ENCODE results near the gene ZNF646.

The ZNF646 gene

GRCh38 chr16:31063843-31064611 is 10.2 kb upstream of the ZNF646 start:
- DNase-seq: no peak

DNA sequence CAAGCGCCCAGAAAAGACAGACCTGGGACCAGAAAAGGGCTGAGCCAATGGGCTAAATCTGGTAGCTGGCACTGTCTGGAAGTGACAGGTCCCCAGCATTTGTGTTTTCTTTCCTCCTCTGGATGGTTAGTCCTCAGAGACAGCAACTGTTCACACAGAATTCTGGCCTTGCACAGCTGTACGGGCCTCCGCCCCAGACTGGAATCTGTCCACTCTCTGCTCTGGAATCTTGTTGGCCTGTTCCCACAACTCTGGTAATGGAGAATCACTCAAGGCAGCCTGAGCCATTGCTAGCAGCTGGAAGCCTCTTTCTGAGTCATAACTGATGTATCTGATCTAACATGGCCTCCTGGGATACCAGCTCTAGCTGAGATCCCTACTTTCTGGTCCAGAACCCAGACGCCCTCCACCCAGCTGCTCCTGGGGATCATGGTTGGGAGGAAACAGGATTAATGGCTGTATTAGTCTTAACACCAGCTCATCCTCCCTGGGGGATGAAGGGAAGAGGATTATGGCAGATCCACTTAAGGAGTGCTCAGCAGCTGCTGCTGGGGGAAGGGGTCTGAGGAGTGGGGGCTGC is 9.2 kb upstream of the ZNF646 start:
- peak in 1 of 2 experiments; percentile 20 for DNase-seq

- DNase-seq: no peak
These were observed 6.9 kb upstream of the ZNF646 start for GRCh38 chr16:31067342-31067741.

- peak in 1 of 2 experiments; percentile 15 for DNase-seq
These were observed 2.4 kb upstream of the ZNF646 start for GRCh38 chr16:31071861-31072260.

DNA sequence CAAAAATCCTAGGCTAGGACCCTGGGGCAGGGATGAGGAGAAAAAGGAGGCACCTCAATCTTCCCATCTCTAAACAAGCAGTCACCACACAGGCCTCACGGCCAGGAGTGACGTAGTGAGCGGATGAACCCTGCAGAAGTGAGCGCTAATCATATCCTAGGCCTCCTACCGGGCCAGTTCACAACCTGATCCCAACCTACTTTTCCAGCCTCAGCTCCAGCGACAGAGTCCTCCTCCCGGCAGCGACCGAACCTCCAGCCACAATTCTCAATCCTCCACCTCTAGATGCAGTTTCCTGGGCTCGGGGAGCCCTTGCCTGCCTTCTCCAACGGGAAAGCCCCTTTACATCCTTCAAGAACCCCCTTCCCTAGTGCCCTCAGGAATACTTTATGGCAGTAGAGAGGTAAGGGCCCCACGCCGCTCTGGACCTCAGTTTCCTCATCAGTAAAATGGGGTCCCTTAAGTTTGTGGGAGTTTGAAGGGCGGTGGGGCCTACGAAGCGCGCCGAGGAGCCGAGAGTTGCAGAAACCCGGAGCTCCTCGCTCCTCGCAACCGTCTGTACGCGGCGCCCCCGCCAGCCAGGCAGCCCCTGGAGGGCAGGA is 1.6 kb upstream of the ZNF646 start:
- peak; percentile 59 for DNase-seq

DNA sequence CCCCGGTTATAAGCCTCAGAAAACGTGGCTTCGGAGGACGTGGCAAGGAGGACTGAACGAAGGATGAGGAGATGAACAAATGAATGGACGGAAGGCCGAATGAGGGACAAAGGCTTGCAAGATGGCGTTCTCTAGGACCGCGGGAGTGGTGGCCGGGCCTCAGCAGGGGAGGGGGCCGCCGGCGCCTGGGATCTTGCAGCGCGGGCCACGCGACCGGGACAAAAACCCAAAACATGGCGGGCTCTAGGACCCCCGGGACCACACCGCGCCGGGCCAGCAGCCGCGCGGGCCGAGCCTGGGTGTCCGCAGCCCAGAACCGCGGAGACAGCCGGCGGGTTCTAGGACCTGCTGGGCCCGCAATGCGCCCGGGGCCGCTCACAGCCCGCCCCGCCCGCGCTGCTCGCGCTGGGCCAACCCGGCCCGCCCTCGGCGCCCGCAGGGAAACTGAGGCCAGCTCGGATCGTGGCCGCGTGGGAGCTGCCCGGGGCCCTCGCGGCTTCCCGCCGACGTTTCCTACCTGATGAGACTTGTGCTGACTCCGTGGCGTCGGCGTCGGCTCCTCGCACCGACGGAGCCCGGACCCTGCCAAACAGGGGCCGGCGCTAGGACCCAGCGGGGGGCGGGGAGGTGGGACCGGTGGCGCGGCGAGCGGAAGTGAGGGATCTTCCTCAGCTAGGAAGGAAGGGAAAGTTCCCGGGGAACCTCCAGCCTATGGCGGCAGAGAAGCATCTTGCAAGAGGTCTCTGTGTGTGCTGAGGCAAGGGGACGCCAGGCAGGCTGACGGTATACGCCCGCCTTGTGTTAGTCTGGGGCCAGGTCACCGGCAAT is 866 bp upstream of the ZNF646 start:
- DNase-seq: peak; percentile 93 to 94

GRCh38 chr16:31074814-31075183 is 577 bp downstream of the ZNF646 start:
- no peak for DNase-seq

DNA sequence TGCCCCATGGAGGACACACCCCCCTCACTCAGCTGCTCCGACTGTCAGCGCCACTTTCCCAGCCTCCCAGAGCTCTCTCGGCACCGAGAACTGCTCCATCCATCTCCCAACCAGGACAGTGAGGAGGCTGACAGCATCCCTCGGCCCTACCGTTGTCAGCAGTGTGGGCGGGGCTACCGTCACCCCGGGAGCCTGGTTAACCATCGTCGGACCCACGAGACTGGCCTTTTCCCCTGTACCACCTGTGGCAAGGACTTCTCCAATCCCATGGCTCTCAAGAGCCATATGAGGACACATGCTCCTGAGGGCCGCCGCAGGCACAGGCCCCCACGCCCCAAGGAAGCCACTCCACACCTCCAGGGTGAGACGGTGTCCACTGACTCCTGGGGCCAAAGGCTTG is 2.1 kb downstream of the ZNF646 start:
- DNase-seq: no peak

GRCh38 chr16:31077024-31077423 is 2.8 kb downstream of the ZNF646 start:
- no peak for DNase-seq

GRCh38 chr16:31077592-31078396 is 3.6 kb downstream of the ZNF646 start:
- DNase-seq: no peak

GRCh38 chr16:31078597-31079341 is 4.5 kb downstream of the ZNF646 start:
- DNase-seq: no peak

DNA sequence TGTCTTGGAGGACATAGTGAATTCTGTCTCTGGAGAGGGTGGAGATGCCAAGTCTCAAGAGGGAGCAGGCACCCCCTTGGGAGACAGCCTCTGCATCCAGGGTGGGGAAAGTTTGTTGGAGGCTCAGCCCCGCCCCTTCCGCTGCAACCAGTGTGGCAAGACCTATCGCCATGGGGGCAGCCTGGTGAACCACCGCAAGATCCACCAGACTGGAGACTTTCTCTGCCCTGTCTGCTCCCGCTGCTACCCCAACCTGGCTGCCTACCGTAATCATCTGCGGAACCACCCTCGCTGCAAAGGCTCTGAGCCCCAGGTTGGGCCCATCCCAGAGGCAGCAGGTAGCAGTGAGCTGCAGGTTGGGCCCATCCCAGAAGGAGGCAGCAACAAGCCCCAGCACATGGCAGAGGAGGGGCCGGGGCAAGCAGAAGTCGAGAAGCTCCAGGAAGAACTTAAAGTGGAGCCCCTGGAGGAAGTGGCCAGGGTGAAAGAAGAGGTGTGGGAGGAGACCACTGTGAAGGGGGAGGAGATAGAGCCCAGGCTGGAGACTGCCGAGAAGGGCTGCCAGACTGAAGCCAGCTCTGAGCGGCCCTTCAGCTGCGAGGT is 5.2 kb downstream of the ZNF646 start:
- no peak for DNase-seq

- no peak for DNase-seq
These were observed 5.9 kb downstream of the ZNF646 start for GRCh38 chr16:31080035-31080629.

DNA sequence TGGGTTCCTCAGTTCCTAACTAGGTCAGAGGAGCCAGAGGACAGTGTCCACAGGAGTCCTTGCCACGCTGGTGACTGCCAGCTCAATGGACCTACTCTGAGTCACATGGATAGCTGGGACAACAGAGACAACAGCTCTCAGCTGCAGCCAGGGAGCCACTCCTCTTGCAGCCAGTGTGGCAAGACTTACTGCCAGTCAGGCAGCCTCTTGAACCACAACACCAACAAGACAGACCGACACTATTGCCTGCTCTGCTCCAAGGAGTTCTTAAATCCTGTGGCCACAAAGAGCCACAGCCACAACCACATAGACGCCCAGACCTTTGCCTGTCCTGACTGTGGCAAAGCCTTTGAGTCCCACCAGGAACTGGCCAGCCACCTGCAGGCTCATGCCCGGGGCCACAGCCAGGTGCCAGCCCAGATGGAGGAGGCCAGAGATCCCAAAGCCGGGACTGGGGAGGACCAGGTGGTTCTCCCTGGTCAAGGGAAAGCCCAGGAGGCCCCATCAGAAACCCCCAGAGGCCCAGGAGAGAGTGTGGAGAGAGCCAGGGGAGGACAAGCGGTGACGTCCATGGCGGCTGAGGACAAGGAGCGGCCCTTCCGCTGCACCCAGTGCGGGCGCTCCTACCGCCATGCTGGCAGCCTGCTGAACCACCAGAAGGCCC is 6.7 kb downstream of the ZNF646 start:
- no peak for DNase-seq

DNA sequence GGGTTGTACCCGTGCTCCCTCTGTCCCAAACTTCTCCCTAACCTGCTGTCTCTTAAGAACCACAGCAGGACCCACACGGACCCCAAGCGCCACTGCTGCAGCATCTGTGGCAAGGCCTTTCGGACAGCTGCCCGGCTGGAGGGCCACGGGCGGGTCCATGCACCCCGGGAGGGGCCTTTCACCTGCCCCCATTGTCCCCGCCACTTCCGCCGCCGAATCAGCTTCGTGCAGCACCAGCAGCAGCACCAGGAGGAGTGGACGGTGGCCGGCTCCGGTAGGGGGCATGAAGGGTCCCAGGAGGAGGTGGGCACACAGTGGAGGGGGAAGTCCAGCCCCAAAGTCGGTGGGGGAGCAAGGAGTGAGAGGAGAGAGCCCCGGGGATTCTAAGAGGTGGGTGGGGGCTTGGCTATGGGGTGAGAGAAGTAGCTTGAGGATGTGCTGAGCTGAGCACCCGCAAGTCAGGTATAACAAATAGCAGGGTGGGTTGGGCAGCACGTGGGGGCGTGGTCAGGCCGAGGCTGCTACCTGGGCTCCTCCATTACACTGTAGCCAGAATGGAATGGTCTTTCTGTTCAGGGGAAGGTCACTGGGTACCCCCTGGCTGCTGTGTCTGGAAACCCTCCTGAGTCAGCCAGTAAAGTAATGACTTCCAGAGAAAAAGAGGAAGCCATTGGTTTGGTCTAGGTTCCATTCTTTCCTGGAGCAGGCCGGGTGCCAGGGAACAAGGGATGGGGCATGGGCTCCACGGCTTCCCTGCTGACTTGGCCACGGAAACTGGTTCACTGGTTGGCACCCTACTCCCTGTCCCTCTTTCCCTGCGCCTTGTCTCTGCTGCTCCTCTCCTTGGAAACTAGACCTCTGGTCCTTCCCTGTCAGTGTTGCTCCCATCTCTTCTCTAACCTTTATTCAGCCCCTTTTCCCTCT is 7.5 kb downstream of the ZNF646 start:
- DNase-seq: peak in 1 of 2 experiments; percentile 20

DNA sequence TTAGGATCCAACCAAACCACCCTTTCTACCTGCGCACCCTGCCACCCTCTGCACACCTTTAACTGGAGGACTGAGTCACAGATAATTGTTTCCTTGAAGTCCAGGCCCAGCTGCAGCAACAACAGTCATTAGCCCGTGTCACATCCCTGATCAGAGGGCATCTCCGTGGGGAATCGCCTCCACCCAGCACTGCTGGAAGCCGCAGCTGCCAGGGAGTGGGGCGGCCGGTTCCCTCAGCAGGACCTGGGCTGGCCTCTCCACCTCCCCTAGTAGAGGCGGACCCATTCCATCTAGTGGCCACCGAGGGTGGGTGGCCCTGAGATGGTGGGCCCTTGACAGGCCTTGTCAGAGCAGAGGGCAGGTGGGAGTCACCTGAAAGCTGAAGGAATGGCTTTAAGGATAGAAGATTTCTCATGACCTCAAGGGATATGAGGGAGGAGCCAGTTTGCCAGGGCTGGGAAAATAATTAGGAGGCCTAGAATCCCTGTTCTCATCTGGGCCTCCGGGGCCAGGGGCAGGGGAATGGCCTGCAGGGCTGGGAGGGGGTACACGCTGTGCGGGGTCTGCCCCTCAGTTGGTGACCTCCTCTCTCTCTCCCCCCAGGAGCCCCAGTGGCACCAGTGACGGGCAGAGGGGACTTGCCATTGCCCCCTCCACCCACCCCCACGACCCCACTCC is 8.3 kb downstream of the ZNF646 start:
- peak in 1 of 2 experiments; percentile 16 for DNase-seq

- no peak for DNase-seq
These were observed 8.9 kb downstream of the ZNF646 start for GRCh38 chr16:31083081-31083480.

GRCh38 chr16:31083556-31083955 is 9.3 kb downstream of the ZNF646 start:
- peak in 1 of 2 experiments; percentile 17 for DNase-seq

DNA sequence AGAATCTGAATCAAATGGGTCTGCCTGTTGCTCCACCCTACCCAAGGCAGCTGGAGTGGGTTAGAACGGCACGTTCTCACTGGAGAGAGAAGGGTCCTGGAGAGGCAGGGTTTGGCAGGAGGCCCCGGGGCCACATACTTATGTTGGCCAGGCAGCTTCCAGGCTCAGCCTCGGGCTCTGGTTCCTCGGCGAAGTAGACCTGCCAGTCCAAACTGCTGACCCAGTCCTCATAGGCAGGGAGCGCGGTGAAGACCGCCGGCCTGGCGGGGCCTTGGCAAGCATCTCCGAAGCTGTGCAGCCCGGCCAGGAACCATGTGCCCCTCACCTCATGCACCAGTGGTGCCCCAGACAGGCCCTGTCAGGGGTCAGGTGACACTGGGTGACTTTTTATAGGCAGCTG is 9.8 kb downstream of the ZNF646 start:
- peak in 1 of 2 experiments; percentile 18 for DNase-seq

Measured in activated T-cell treated with anti-CD3 and anti-CD28 coated beads, Interleukin-2, amount 50 U/mL, for 48 hours (primary cell).